PC-9 (cell line): ENCODE data around the gene DPP9.
A peak's percentile ranks its signal among the peaks of the same experiment; 100 is the strongest.

Source experiments
- EZH2 ChIP-seq: fragments of 200-600 bp; sonication (generic); IDR thresholded peaks from 2 replicates; pipeline ENCODE4 v1.8.0; 2017; ENCODE audit warnings: antibody characterized with exemption, low read depth
- TF ChIP-seq, protein P1 (sequence below): fragments of 200-600 bp; sonication (generic); conservative IDR thresholded peaks from 2 replicates; pipeline ENCODE4 v1.6.1; 2017; ENCODE audit warnings: mixed run types, antibody characterized with exemption, mild to moderate bottlenecking, moderate library complexity

DNA sequence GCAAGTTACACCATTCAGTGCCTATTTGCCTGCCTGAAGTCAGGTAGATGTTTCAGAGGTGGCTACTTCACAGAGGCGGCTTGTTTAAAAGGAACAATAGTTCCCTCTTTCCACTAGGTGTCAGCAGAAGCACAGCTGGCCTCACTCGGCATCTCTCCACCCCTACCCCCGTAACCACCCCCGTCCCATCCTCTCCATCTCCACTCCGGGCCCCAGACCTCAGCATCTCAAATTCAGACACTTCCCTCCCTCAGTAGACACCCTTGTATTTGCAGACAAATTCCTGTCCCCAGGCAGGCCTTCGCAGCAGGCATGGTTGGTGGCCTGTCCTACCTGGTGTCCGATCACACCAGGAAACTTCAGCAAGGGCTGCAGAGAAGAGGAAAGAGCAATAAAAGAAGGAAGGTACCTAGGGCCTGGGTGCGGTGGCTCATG, 9.1 kb upstream of the DPP9 start:
- TF ChIP-seq, protein P1, sequence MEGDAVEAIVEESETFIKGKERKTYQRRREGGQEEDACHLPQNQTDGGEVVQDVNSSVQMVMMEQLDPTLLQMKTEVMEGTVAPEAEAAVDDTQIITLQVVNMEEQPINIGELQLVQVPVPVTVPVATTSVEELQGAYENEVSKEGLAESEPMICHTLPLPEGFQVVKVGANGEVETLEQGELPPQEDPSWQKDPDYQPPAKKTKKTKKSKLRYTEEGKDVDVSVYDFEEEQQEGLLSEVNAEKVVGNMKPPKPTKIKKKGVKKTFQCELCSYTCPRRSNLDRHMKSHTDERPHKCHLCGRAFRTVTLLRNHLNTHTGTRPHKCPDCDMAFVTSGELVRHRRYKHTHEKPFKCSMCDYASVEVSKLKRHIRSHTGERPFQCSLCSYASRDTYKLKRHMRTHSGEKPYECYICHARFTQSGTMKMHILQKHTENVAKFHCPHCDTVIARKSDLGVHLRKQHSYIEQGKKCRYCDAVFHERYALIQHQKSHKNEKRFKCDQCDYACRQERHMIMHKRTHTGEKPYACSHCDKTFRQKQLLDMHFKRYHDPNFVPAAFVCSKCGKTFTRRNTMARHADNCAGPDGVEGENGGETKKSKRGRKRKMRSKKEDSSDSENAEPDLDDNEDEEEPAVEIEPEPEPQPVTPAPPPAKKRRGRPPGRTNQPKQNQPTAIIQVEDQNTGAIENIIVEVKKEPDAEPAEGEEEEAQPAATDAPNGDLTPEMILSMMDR: peak; percentile 65
- TF ChIP-seq EZH2: no peak
